ENCODE results near the gene GALNT2.

Gene GALNT2

GRCh38 chr1:230145505-230145899 is 78.5 kb downstream of the GALNT2 start:
- no peak for DNase-seq (ENCODE audit: low spot score)

GRCh38 chr1:230145953-230146476 is 79.0 kb downstream of the GALNT2 start:
- no peak for DNase-seq (ENCODE audit: low spot score)

GRCh38 chr1:230146709-230147108 is 79.7 kb downstream of the GALNT2 start:
- DNase-seq (ENCODE audit: low spot score): no peak

GRCh38 chr1:230147253-230148125 is 80.5 kb downstream of the GALNT2 start:
- no peak for DNase-seq (ENCODE audit: low spot score)

GRCh38 chr1:230148126-230148652 is 81.2 kb downstream of the GALNT2 start:
- DNase-seq (ENCODE audit: low spot score): no peak

- no peak for DNase-seq (ENCODE audit: low spot score)
These were observed 81.9 kb downstream of the GALNT2 start for GRCh38 chr1:230148768-230149469.

GRCh38 chr1:230149751-230150584 is 82.9 kb downstream of the GALNT2 start:
- peak; percentile 69 for DNase-seq (ENCODE audit: low spot score)

- no peak for DNase-seq (ENCODE audit: low spot score)
These were observed 83.6 kb downstream of the GALNT2 start for GRCh38 chr1:230150615-230151014.

GRCh38 chr1:230151924-230152468 is 85.0 kb downstream of the GALNT2 start:
- DNase-seq (ENCODE audit: low spot score): no peak

- DNase-seq (ENCODE audit: low spot score): no peak
These were observed 86.0 kb downstream of the GALNT2 start for GRCh38 chr1:230152999-230153398.

GRCh38 chr1:230153641-230154296 is 86.7 kb downstream of the GALNT2 start:
- DNase-seq (ENCODE audit: low spot score): no peak

- no peak for DNase-seq (ENCODE audit: low spot score)
These were observed 88.0 kb downstream of the GALNT2 start for GRCh38 chr1:230155021-230155420.

GRCh38 chr1:230156068-230156467 is 89.0 kb downstream of the GALNT2 start:
- no peak for DNase-seq (ENCODE audit: low spot score)

GRCh38 chr1:230156536-230156935 is 89.5 kb downstream of the GALNT2 start:
- no peak for DNase-seq (ENCODE audit: low spot score)

- DNase-seq (ENCODE audit: low spot score): no peak
These were observed 90.7 kb downstream of the GALNT2 start for GRCh38 chr1:230157420-230158390.

GRCh38 chr1:230158415-230159291 is 91.6 kb downstream of the GALNT2 start:
- peak; percentile 45 for DNase-seq (ENCODE audit: low spot score)

- no peak for DNase-seq (ENCODE audit: low spot score)
These were observed 92.5 kb downstream of the GALNT2 start for GRCh38 chr1:230159580-230159979.

Measured in SK-N-DZ (cell line).